Smooth muscle cell (in vitro differentiated cells): ENCODE data around the gene ZNF665. TPM values are rescaled to one million over a fixed set of nuclear protein-coding genes. Genes with fewer than 3 reads are reported as not detected.
A peak's percentile ranks its signal among the peaks of the same experiment; 100 is the strongest.

Experiments
- DNase-seq: peaks from one replicate; lab custom pipeline; 2025; ENCODE audit not compliant: unreplicated experiment; lab: John Stamatoyannopoulos, UW
- H2AFZ ChIP-seq: fragments of 200-600 bp; sonication (generic); 2 replicates; pipeline ENCODE4 v1.6.0; 2016; ENCODE audit warnings: antibody characterized with exemption, low read depth, mild to moderate bottlenecking
- H3F3A ChIP-seq: fragments of 200-600 bp; sonication (generic); 2 replicates; pipeline ENCODE4 v1.6.0; 2017; ENCODE audit warnings: antibody characterized with exemption, low read depth
- H3K27ac ChIP-seq: fragments of 200-600 bp; sonication (generic); 2 replicates; pipeline ENCODE4 v1.5.1; 2016; ENCODE audit warnings: low read depth, mild to moderate bottlenecking
- H3K27me3 ChIP-seq: fragments of 200-600 bp; sonication (generic); 2 replicates; pipeline ENCODE4 v1.6.1; 2016; ENCODE audit warnings: low read depth, mild to moderate bottlenecking
- H3K36me3 ChIP-seq: fragments of 200-600 bp; sonication (generic); 2 replicates; pipeline ENCODE4 v1.5.1; 2016; ENCODE audit warnings: low read depth
- H3K4me1 ChIP-seq: fragments of 200-600 bp; sonication (generic); 2 replicates; pipeline ENCODE4 v1.5.1; 2016; ENCODE audit warnings: low read depth
- H3K4me2 ChIP-seq: fragments of 200-600 bp; sonication (generic); 2 replicates; pipeline ENCODE4 v1.6.0; 2016; ENCODE audit warnings: mild to moderate bottlenecking
- H3K4me3 ChIP-seq: fragments of 200-600 bp; sonication (generic); 2 replicates; pipeline ENCODE4 v1.5.1; 2016; ENCODE audit warnings: mild to moderate bottlenecking
- H3K79me2 ChIP-seq: fragments of 200-600 bp; sonication (generic); 2 replicates; pipeline ENCODE4 v1.6.0; 2016; ENCODE audit warnings: low read depth, mild to moderate bottlenecking
- H3K9ac ChIP-seq: fragments of 200-600 bp; sonication (generic); 2 replicates; pipeline ENCODE4 v1.6.0; 2016; ENCODE audit warnings: low read depth
- H3K9me3 ChIP-seq: fragments of 200-600 bp; sonication (generic); replicated peaks from 2 replicates; pipeline ENCODE4 v1.5.1; 2016; ENCODE audit warnings: low read depth
- H4K20me1 ChIP-seq: fragments of 200-600 bp; sonication (generic); 2 replicates; pipeline ENCODE4 v1.6.0; 2016; ENCODE audit warnings: low read depth
- WGBS: methylation state at CpG from one replicate; pipeline ENCODE4 v1.1.7; 2016; ENCODE audit warnings: low lambda C conversion rate; 5-methylcytosine and 5-hydroxymethylcytosine counted together
- polyA plus RNA-seq: library from polyadenylated mRNA; unstranded; fragments of >200 nt; fragmentation: Nextera tagmentation; extraction: Ambion mirVana; gene quantifications from 2 replicates; pipeline ENCODE4 v1.2.1, GENCODE V29; 2016
- total RNA-seq: library from RNA; depleted of rRNA; stranded (reverse); fragments of >200 nt; gene quantifications from 2 replicates; pipeline ENCODE4 v1.2.3, GENCODE V29; 2014
- TF ChIP-seq, protein P1 (sequence below): fragments of 200-600 bp; sonication (generic); IDR thresholded peaks from 2 replicates; pipeline ENCODE4 v1.5.1; 2017; ENCODE audit warnings: borderline replicate concordance, mild to moderate bottlenecking, antibody characterized with exemption; ENCODE audit not compliant: insufficient read depth, poor library complexity, severe bottlenecking

Gene ZNF665
- total and polyA plus RNA-seq, 2 experiments from 2014 or later, result 2.8 to 6.0 TPM

- Histone ChIP-seq H3K4me2 (peak overlapping the region; percentile 99), H3K79me2 (peaks cover 7% of the 10 kb centered on the region), H4K20me1 (peaks cover 14% of the 10 kb centered on the region), H3K27me3 (no peaks in the 10 kb centered on the region), H2AFZ (peak overlapping the region; percentile 86), H3K4me1 (peaks cover 8% of the 10 kb centered on the region), H3K4me3 (peak overlapping the region; percentile 48), H3F3A (no peaks in the 10 kb centered on the region), H3K36me3 (no peaks in the 10 kb centered on the region), H3K9ac (peak overlapping the region; percentile 76), H3K27ac (peak overlapping the region; percentile 19), H3K9me3 (no peaks in the 10 kb centered on the region)
- 29% methylated on average over 7 of the region's 7 CpGs for WGBS
- TF ChIP-seq, protein P1, sequence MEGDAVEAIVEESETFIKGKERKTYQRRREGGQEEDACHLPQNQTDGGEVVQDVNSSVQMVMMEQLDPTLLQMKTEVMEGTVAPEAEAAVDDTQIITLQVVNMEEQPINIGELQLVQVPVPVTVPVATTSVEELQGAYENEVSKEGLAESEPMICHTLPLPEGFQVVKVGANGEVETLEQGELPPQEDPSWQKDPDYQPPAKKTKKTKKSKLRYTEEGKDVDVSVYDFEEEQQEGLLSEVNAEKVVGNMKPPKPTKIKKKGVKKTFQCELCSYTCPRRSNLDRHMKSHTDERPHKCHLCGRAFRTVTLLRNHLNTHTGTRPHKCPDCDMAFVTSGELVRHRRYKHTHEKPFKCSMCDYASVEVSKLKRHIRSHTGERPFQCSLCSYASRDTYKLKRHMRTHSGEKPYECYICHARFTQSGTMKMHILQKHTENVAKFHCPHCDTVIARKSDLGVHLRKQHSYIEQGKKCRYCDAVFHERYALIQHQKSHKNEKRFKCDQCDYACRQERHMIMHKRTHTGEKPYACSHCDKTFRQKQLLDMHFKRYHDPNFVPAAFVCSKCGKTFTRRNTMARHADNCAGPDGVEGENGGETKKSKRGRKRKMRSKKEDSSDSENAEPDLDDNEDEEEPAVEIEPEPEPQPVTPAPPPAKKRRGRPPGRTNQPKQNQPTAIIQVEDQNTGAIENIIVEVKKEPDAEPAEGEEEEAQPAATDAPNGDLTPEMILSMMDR, result no peak
- DNase-seq, result no peak
Measured at GRCh38 chr19:53157626-53158025, 35.5 kb downstream of the ZNF665 start.

DNA sequence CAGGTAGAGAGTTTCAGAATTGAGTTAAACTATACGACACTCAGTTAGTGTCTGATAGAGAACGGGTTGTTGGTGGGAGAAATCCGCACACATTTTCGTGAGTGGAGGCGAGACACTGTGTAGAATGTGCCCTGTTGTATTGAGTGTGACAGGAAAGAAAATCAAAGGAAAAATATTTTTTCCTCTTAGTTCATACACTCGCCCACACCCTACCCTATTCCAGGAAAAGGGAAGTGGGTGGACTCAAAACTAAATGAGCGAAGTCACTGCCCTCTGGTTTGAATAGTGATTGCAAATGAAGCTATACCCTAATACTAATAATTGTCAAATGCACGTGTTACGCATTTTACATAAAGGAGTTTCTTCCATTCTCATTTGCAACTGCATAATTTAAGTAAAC, 36.3 kb downstream of the ZNF665 start:
- TF ChIP-seq, protein P1, result no peak
- DNase-seq, result no peak
- H3K36me3 ChIP-seq, result no peaks in the 10 kb centered on the region
- no peak overlapping the region for H3K9ac ChIP-seq
- peaks cover 7% of the 10 kb centered on the region for H3K79me2 ChIP-seq
- H3K4me2 ChIP-seq, result peak overlapping the region; percentile 99
- no peak overlapping the region for H2AFZ ChIP-seq
- no peaks in the 10 kb centered on the region for H3K27me3 ChIP-seq
- H3K4me1 ChIP-seq, result peaks cover 8% of the 10 kb centered on the region
- whole genome bisulfite sequencing, result 93% methylated on average over 9 of the region's 9 CpGs
- peak overlapping the region; percentile 48 for H3K4me3 ChIP-seq
- no peaks in the 10 kb centered on the region for H3F3A ChIP-seq
- no peaks in the 10 kb centered on the region for H3K9me3 ChIP-seq
- H3K27ac ChIP-seq, result no peak overlapping the region
- peaks cover 14% of the 10 kb centered on the region for H4K20me1 ChIP-seq

DNA sequence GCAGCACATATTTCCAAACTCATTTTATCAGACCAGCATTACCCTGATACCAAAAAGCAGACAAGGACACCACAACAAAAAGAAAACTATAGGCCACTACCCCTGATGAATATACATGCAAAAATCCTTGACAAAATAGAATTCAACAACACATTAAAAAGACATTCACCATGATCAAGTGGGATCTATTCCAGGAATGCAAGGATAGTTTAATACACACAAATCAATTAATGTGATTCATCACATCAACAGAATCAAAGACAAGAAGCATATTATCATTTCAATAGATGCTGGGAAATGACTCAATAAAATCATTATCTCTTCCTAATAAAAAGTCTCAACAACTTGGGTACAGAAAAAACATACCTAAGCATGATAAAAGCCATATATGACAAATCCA, 45.5 kb downstream of the ZNF665 start:
- H4K20me1 ChIP-seq, result no peaks in the 10 kb centered on the region
- no peak overlapping the region for H3K4me3 ChIP-seq
- H3F3A ChIP-seq, result no peaks in the 10 kb centered on the region
- no peak overlapping the region for H3K4me2 ChIP-seq
- H3K9ac ChIP-seq, result no peak overlapping the region
- no peaks in the 10 kb centered on the region for H3K4me1 ChIP-seq
- no peak overlapping the region for H2AFZ ChIP-seq
- H3K36me3 ChIP-seq, result peaks cover 69% of the 10 kb centered on the region
- TF ChIP-seq, protein P1, result no peak
- no peaks in the 10 kb centered on the region for H3K79me2 ChIP-seq
- no peak overlapping the region for H3K27ac ChIP-seq
- H3K9me3 ChIP-seq, result peaks cover 51% of the 10 kb centered on the region
- no peak for DNase-seq
- H3K27me3 ChIP-seq, result no peaks in the 10 kb centered on the region

GRCh38 chr19:53140351-53140750, 52.8 kb downstream of the ZNF665 start:
- TF ChIP-seq, protein P1, result no peak
- Histone ChIP-seq H2AFZ (no peak overlapping the region), H3F3A (no peaks in the 10 kb centered on the region), H3K36me3 (peaks cover 52% of the 10 kb centered on the region), H4K20me1 (no peaks in the 10 kb centered on the region), H3K4me2 (no peak overlapping the region), H3K27ac (no peak overlapping the region), H3K27me3 (no peaks in the 10 kb centered on the region), H3K9me3 (peaks cover 57% of the 10 kb centered on the region), H3K4me3 (no peak overlapping the region), H3K4me1 (no peaks in the 10 kb centered on the region), H3K79me2 (no peaks in the 10 kb centered on the region), H3K9ac (no peak overlapping the region)
- no peak for DNase-seq
- WGBS, result 98% methylated on average over 4 of the region's 4 CpGs
